Dermis blood vessel endothelial cell (primary cell): ENCODE results near the gene ATP8A2. TPM values are rescaled to one million over a fixed set of nuclear protein-coding genes. Genes with fewer than 3 reads are reported as not detected.

ENCODE experiments used
- DNase-seq: peaks from one replicate; pipeline ENCODE4 v3.0.0; 2010
- total RNA-seq: library from RNA; depleted of rRNA; stranded (reverse); fragments of >200 nt; gene quantifications from 2 replicates; pipeline ENCODE4 v1.2.3, GENCODE V29; 2014

Gene ATP8A2
- total RNA-seq, 1 donor from 2014 or later, result 0.17 TPM

- no peak for DNase-seq
Observed at GRCh38 chr13:25864936-25865335, 493.2 kb downstream of the ATP8A2 start.

GRCh38 chr13:25865391-25865790 is 493.6 kb downstream of the ATP8A2 start:
- DNase-seq, result no peak

- DNase-seq, result no peak
Observed at GRCh38 chr13:25867038-25867437, 495.3 kb downstream of the ATP8A2 start.

GRCh38 chr13:25868490-25868889 is 496.7 kb downstream of the ATP8A2 start:
- DNase-seq, result no peak

- DNase-seq, result no peak
Observed at GRCh38 chr13:25869941-25870340, 498.2 kb downstream of the ATP8A2 start.

GRCh38 chr13:25871389-25872125 is 499.8 kb downstream of the ATP8A2 start:
- DNase-seq, result no peak

- no peak for DNase-seq
Observed at GRCh38 chr13:25872481-25873241, 500.9 kb downstream of the ATP8A2 start.

- no peak for DNase-seq
Observed at GRCh38 chr13:25873242-25873612, 501.5 kb downstream of the ATP8A2 start.

- DNase-seq, result no peak
Observed at GRCh38 chr13:25874064-25874737, 502.4 kb downstream of the ATP8A2 start.

- no peak for DNase-seq
Observed at GRCh38 chr13:25874907-25875306, 503.1 kb downstream of the ATP8A2 start.

GRCh38 chr13:25876247-25876646 is 504.5 kb downstream of the ATP8A2 start:
- no peak for DNase-seq

- DNase-seq, result no peak
Observed at GRCh38 chr13:25879466-25879865, 507.7 kb downstream of the ATP8A2 start.

- no peak for DNase-seq
Observed at GRCh38 chr13:25881136-25881926, 509.6 kb downstream of the ATP8A2 start.

- DNase-seq, result no peak
Observed at GRCh38 chr13:25881971-25882451, 510.2 kb downstream of the ATP8A2 start.

GRCh38 chr13:25882466-25883357 is 510.9 kb downstream of the ATP8A2 start:
- no peak for DNase-seq

- no peak for DNase-seq
Observed at GRCh38 chr13:25885418-25885817, 513.6 kb downstream of the ATP8A2 start.

- DNase-seq, result no peak
Observed at GRCh38 chr13:25886438-25887214, 514.9 kb downstream of the ATP8A2 start.

- no peak for DNase-seq
Observed at GRCh38 chr13:25887962-25888655, 516.3 kb downstream of the ATP8A2 start.

GRCh38 chr13:25890671-25891212 is 519.0 kb downstream of the ATP8A2 start:
- no peak for DNase-seq

- DNase-seq, result no peak
Observed at GRCh38 chr13:25898991-25899390, 527.2 kb downstream of the ATP8A2 start.
